Nephron (organoid): ENCODE results near the gene PARL.

Experiments
- H3K27ac Mint-ChIP-seq, 3 experiments: 2 replicates each; pipeline ENCODE4 v1.8.0; 2020; ENCODE audit warnings: mixed read lengths in 3 of 3, mild to moderate bottlenecking in 2 of 3, moderate library complexity in 1 of 3
- H3K27me3 Mint-ChIP-seq: 2 replicates; pipeline ENCODE4 v1.8.0; 2021; ENCODE audit warnings: low read depth, mild to moderate bottlenecking, moderate library complexity, mixed read lengths
- H3K36me3 Mint-ChIP-seq: 2 replicates; pipeline ENCODE4 v1.8.0; 2020; ENCODE audit warnings: low read depth, mixed read lengths
- H3K4me1 Mint-ChIP-seq: 2 replicates; pipeline ENCODE4 v1.8.0; 2020; ENCODE audit warnings: mixed read lengths
- H3K4me3 Mint-ChIP-seq, 3 experiments: 2 replicates each; pipeline ENCODE4 v1.8.0; 2020; ENCODE audit warnings: mild to moderate bottlenecking in 3 of 3, mixed read lengths in 3 of 3, moderate library complexity in 2 of 3
- H3K9me3 Mint-ChIP-seq: 2 replicates; pipeline ENCODE4 v1.8.0; 2020; ENCODE audit warnings: mixed read lengths
- CTCF ChIP-seq, 3 experiments: fragments of 200-600 bp; sonication (generic); IDR thresholded peaks; one replicate each; pipeline ENCODE4 v1.5.0; 2021; ENCODE audit warnings: antibody characterized with exemption in 3 of 3; ENCODE audit not compliant: unreplicated experiment in 3 of 3

PARL gene

GRCh38 chr3:183917776-183918175 lies 33.1 kb upstream of the PARL start:
- Mint-ChIP-seq H3K27ac (no peak overlapping the region), H3K4me3 (no peak overlapping the region), H3K9me3 (no peaks in the 10 kb centered on the region), H3K4me1 (no peaks in the 10 kb centered on the region), H3K27me3 (no peaks in the 10 kb centered on the region), H3K36me3 (peaks cover 27% of the 10 kb centered on the region)
- TF ChIP-seq CTCF (IDR thresholded peaks at IDR 0.05; ENCODE audit: unreplicated experiment in 3 of 3): no peak

- Mint-ChIP-seq H3K27me3 (peaks cover 4% of the 10 kb centered on the region), H3K36me3 (peaks cover 4% of the 10 kb centered on the region)
Observed at GRCh38 chr3:183914856-183915255, 30.2 kb upstream of the PARL start.

GRCh38 chr3:183913580-183913920 lies 28.9 kb upstream of the PARL start:
- no peaks in the 10 kb centered on the region for H3K9me3 Mint-ChIP-seq
- H3K4me3 Mint-ChIP-seq: no peak overlapping the region
- TF ChIP-seq CTCF (IDR thresholded peaks at IDR 0.05; ENCODE audit: unreplicated experiment in 3 of 3): no peak
- H3K27me3 Mint-ChIP-seq: peaks cover 4% of the 10 kb centered on the region
- no peaks in the 10 kb centered on the region for H3K4me1 Mint-ChIP-seq
- H3K27ac Mint-ChIP-seq: no peak overlapping the region
- H3K36me3 Mint-ChIP-seq: no peaks in the 10 kb centered on the region

More at GRCh38 chr3:183914856-183915255, 30.2 kb upstream of the PARL start:
- no peaks in the 10 kb centered on the region for H3K4me1 Mint-ChIP-seq
- TF ChIP-seq CTCF (IDR thresholded peaks at IDR 0.05; ENCODE audit: unreplicated experiment in 3 of 3): no peak
- no peak overlapping the region for H3K27ac Mint-ChIP-seq
- no peak overlapping the region for H3K4me3 Mint-ChIP-seq
- no peaks in the 10 kb centered on the region for H3K9me3 Mint-ChIP-seq

GRCh38 chr3:183912895-183913579 lies 28.4 kb upstream of the PARL start:
- H3K36me3 Mint-ChIP-seq: no peaks in the 10 kb centered on the region
- H3K4me1 Mint-ChIP-seq: no peaks in the 10 kb centered on the region
- TF ChIP-seq CTCF (IDR thresholded peaks at IDR 0.05; ENCODE audit: unreplicated experiment in 3 of 3): no peak
- no peak overlapping the region for H3K27ac Mint-ChIP-seq
- H3K9me3 Mint-ChIP-seq: no peaks in the 10 kb centered on the region
- H3K4me3 Mint-ChIP-seq: no peak overlapping the region
- H3K27me3 Mint-ChIP-seq: peaks cover 4% of the 10 kb centered on the region

GRCh38 chr3:183911763-183912506 lies 27.3 kb upstream of the PARL start:
- H3K27me3 Mint-ChIP-seq: peaks cover 4% of the 10 kb centered on the region
- no peak for TF ChIP-seq CTCF (IDR thresholded peaks at IDR 0.05; ENCODE audit: unreplicated experiment in 3 of 3)
- no peaks in the 10 kb centered on the region for H3K9me3 Mint-ChIP-seq
- no peak overlapping the region for H3K4me3 Mint-ChIP-seq
- H3K36me3 Mint-ChIP-seq: no peaks in the 10 kb centered on the region
- no peak overlapping the region for H3K27ac Mint-ChIP-seq
- no peaks in the 10 kb centered on the region for H3K4me1 Mint-ChIP-seq

GRCh38 chr3:183911087-183911486 lies 26.4 kb upstream of the PARL start:
- no peaks in the 10 kb centered on the region for H3K4me1 Mint-ChIP-seq
- no peaks in the 10 kb centered on the region for H3K9me3 Mint-ChIP-seq
- H3K27ac Mint-ChIP-seq: no peak overlapping the region
- peaks cover 8% of the 10 kb centered on the region for H3K27me3 Mint-ChIP-seq
- H3K36me3 Mint-ChIP-seq: no peaks in the 10 kb centered on the region
- no peak overlapping the region for H3K4me3 Mint-ChIP-seq
- TF ChIP-seq CTCF (IDR thresholded peaks at IDR 0.05; ENCODE audit: unreplicated experiment in 3 of 3): no peak
